Measurements from ENCODE around the gene ANO9.

The ANO9 gene

DNA sequence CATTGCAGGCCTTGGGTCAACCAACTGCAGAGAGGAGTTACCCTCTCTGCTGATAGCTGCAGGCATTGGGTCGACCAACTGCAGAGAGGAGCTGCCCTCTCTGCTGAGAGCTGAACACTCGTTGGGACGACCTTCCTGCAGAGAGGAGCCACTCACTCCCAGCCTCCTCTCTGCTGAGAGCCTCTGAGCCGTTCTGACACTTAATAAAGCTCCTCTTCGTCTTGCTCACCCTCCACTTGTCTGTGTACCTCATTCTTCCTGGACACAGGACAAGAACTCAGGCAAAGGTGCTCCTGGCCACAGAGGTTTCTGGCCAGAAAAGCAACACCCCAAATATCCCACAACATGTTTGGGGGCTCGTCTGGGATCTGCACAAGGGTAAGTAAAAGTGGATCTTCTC, 55.3 kb downstream of the ANO9 start:
- no peak overlapping the region for H3K4me3 ChIP-seq (ENCODE audit: low read length)
- no peaks in the 10 kb centered on the region for H3K36me3 ChIP-seq (replicated peaks; ENCODE audit: low read depth, low read length)
- no peak overlapping the region for H3K9ac ChIP-seq (ENCODE audit: low read length)
- no peak overlapping the region for H2AFZ ChIP-seq (ENCODE audit: low read depth, low read length)
- TF ChIP-seq, protein P1, sequence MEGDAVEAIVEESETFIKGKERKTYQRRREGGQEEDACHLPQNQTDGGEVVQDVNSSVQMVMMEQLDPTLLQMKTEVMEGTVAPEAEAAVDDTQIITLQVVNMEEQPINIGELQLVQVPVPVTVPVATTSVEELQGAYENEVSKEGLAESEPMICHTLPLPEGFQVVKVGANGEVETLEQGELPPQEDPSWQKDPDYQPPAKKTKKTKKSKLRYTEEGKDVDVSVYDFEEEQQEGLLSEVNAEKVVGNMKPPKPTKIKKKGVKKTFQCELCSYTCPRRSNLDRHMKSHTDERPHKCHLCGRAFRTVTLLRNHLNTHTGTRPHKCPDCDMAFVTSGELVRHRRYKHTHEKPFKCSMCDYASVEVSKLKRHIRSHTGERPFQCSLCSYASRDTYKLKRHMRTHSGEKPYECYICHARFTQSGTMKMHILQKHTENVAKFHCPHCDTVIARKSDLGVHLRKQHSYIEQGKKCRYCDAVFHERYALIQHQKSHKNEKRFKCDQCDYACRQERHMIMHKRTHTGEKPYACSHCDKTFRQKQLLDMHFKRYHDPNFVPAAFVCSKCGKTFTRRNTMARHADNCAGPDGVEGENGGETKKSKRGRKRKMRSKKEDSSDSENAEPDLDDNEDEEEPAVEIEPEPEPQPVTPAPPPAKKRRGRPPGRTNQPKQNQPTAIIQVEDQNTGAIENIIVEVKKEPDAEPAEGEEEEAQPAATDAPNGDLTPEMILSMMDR (IDR thresholded peaks at IDR 0.05; ENCODE audit: low read depth, low read length): no peak
- TF ChIP-seq EZH2phosphoT487 (IDR thresholded peaks at IDR 0.05; ENCODE audit: low read depth): no peak
- H3K27me3 ChIP-seq (ENCODE audit: low read depth, low read length): 0 out of 2 replicates have a peak, but pooled peaks cover 5% of the 10 kb centered on the region
- no peak overlapping the region for H3K4me2 ChIP-seq (ENCODE audit: low read length)
- H3K4me1 ChIP-seq (ENCODE audit: low read length): no peaks in the 10 kb centered on the region
- H3K79me2 ChIP-seq (ENCODE audit: low read length): no peaks in the 10 kb centered on the region
- no peak overlapping the region for H3K27ac ChIP-seq (ENCODE audit: low read length)
- H3K9me3 ChIP-seq (ENCODE audit: insufficient read depth, low read length): no peaks in the 10 kb centered on the region
- no peaks in the 10 kb centered on the region for H4K20me1 ChIP-seq (ENCODE audit: insufficient read depth, low read length)

DNA sequence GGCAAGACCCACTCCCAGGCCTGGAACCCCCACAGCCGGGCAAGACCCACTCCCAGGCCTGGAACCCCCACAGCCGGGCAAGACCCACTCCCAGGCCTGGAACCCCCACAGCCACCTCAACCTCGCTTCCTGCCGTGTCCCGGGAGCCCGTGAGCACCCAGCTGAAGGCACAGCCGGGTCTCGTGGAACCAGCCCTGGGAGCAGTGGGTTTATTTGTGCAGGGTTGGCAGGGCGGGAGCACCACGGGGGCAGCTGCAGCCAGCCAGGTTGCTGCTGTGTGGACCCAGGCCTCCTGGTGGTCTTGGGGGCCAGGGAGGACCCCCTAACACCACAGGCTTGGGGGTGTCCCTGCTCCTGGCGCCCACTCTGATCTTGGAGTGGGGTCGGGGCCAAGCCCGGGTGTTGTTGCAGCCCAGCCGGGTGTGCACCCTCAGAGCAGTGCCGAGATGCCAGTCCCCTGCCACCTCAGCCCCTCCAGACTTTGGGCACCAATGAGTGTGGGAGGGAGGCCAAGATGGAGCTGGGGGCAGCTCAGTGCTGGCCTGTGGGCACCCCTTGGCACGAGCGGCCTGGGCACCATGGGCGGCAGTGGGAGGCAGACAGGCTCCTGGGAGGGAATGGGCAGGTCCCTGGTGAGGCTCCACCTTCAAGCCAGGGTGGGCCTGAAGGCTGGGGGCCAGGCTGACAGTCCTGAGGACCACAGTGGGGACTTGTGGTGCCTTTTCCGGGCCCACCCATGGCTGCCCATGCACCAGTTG, 56.0 kb downstream of the ANO9 start:
- H3K4me1 ChIP-seq (ENCODE audit: low read length): no peaks in the 10 kb centered on the region
- H3K4me3 ChIP-seq (ENCODE audit: low read length): no peak overlapping the region
- no peak overlapping the region for H3K27ac ChIP-seq (ENCODE audit: low read length)
- H3K27me3 ChIP-seq (ENCODE audit: low read depth, low read length): 0 out of 2 replicates have a peak, but pooled peaks cover 5% of the 10 kb centered on the region
- no peaks in the 10 kb centered on the region for H3K79me2 ChIP-seq (ENCODE audit: low read length)
- H3K9ac ChIP-seq (ENCODE audit: low read length): no peak overlapping the region
- no peaks in the 10 kb centered on the region for H3K36me3 ChIP-seq (replicated peaks; ENCODE audit: low read depth, low read length)
- H3K9me3 ChIP-seq (ENCODE audit: insufficient read depth, low read length): no peaks in the 10 kb centered on the region
- no peak overlapping the region for H2AFZ ChIP-seq (ENCODE audit: low read depth, low read length)
- TF ChIP-seq, protein P1 (IDR thresholded peaks at IDR 0.05; ENCODE audit: low read depth, low read length): no peak
- no peak for TF ChIP-seq EZH2phosphoT487 (IDR thresholded peaks at IDR 0.05; ENCODE audit: low read depth)
- H4K20me1 ChIP-seq (ENCODE audit: insufficient read depth, low read length): no peaks in the 10 kb centered on the region
- H3K4me2 ChIP-seq (ENCODE audit: low read length): no peak overlapping the region

DNA sequence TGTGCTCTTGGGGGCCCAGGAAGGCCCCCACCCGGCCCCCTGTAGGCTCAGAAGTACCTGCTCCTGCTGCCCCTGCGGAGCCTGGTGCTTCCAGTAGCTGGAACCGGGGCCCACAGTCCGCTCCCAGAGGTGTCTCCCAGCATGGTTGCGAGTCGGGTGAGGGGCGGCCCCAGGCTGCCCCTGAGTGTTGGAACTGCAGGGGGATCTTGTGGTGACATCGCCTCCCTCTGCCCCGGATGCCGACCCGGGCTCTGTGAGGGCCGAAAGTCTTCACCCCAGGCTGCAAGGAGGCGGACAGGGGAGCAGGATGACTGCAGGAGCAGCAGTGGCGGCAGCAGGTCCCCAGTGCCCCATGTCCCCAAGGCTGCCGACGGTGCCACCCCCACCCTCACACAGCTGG, 57.3 kb downstream of the ANO9 start:
- H2AFZ ChIP-seq (ENCODE audit: low read depth, low read length): no peak overlapping the region
- H3K27ac ChIP-seq (ENCODE audit: low read length): no peak overlapping the region
- no peak overlapping the region for H3K4me2 ChIP-seq (ENCODE audit: low read length)
- H3K79me2 ChIP-seq (ENCODE audit: low read length): no peaks in the 10 kb centered on the region
- H3K4me3 ChIP-seq (ENCODE audit: low read length): no peak overlapping the region
- H4K20me1 ChIP-seq (ENCODE audit: insufficient read depth, low read length): no peaks in the 10 kb centered on the region
- no peaks in the 10 kb centered on the region for H3K36me3 ChIP-seq (replicated peaks; ENCODE audit: low read depth, low read length)
- no peaks in the 10 kb centered on the region for H3K4me1 ChIP-seq (ENCODE audit: low read length)
- H3K9ac ChIP-seq (ENCODE audit: low read length): no peak overlapping the region
- 0 out of 2 replicates have a peak, but pooled peaks cover 5% of the 10 kb centered on the region for H3K27me3 ChIP-seq (ENCODE audit: low read depth, low read length)
- H3K9me3 ChIP-seq (ENCODE audit: insufficient read depth, low read length): no peaks in the 10 kb centered on the region
- TF ChIP-seq EZH2phosphoT487 (IDR thresholded peaks at IDR 0.05; ENCODE audit: low read depth): no peak
- TF ChIP-seq, protein P1 (IDR thresholded peaks at IDR 0.05; ENCODE audit: low read depth, low read length): no peak

DNA sequence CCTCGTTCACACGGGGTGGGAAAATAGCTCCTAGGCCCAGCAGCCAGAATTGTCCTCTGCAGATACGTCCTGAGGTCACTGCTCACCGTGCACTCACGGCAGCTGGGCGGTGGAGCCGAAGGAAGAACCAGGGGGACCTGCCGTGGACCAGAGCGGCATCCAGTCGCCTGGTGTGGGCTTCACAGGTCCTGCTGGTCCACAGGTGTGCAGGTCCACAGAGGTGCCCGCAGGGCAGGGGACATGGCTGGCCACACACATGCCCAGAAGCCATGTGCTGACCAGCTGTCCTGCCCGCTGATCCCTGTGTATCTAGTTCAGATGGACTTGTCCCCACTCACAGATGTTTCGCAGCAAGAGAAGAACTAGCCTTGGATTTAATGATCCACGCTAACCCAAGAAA, 58.4 kb downstream of the ANO9 start:
- no peak overlapping the region for H3K9ac ChIP-seq (ENCODE audit: low read length)
- no peaks in the 10 kb centered on the region for H4K20me1 ChIP-seq (ENCODE audit: insufficient read depth, low read length)
- H3K4me3 ChIP-seq (ENCODE audit: low read length): no peak overlapping the region
- no peak overlapping the region for H2AFZ ChIP-seq (ENCODE audit: low read depth, low read length)
- no peaks in the 10 kb centered on the region for H3K4me1 ChIP-seq (ENCODE audit: low read length)
- H3K36me3 ChIP-seq (replicated peaks; ENCODE audit: low read depth, low read length): no peaks in the 10 kb centered on the region
- H3K27ac ChIP-seq (ENCODE audit: low read length): no peak overlapping the region
- H3K27me3 ChIP-seq (ENCODE audit: low read depth, low read length): 0 out of 2 replicates have a peak, but pooled peaks cover 3% of the 10 kb centered on the region
- no peak overlapping the region for H3K4me2 ChIP-seq (ENCODE audit: low read length)
- H3K79me2 ChIP-seq (ENCODE audit: low read length): no peaks in the 10 kb centered on the region
- no peaks in the 10 kb centered on the region for H3K9me3 ChIP-seq (ENCODE audit: insufficient read depth, low read length)
- TF ChIP-seq, protein P1 (IDR thresholded peaks at IDR 0.05; ENCODE audit: low read depth, low read length): no peak
- TF ChIP-seq EZH2phosphoT487 (IDR thresholded peaks at IDR 0.05; ENCODE audit: low read depth): no peak
